Left lung (tissue), 10 donors: ENCODE measurements around the gene HOXB1. TPM values are rescaled to one million over a fixed set of nuclear protein-coding genes. Genes with fewer than 3 reads are reported as not detected.

Experiments
- ATAC-seq: fragments of 200-7000 bp; cut with Tn5 transposase; one replicate; pipeline ENCODE4 v1.9.1; 2020; ENCODE audit warnings: moderate library complexity
- DNase-seq, 4 donors: peaks; one replicate each; pipeline ENCODE4 v3.0.0-alpha.2; 2013 to 2020
- H3K27ac ChIP-seq, 2 donors: fragments of 200-600 bp; sonication (generic) in 1 of 2; one replicate each; pipeline versions ENCODE4 v1.5.0 to v1.8.0; 2020 to 2021
- H3K27me3 ChIP-seq, 2 donors: fragments of 200-600 bp; sonication (generic) in 1 of 2; one replicate each; pipeline versions ENCODE4 v1.5.0 to v1.8.0; 2020 to 2021
- H3K36me3 ChIP-seq, 2 donors: fragments of 200-600 bp; sonication (generic) in 1 of 2; one replicate each; pipeline versions ENCODE4 v1.5.0 to v1.8.0; 2020 to 2021
- H3K4me1 ChIP-seq, 2 donors: fragments of 200-600 bp; one replicate each; pipeline ENCODE4 v1.8.0; 2021
- H3K4me3 ChIP-seq, 2 donors: fragments of 200-600 bp; sonication (generic) in 1 of 2; one replicate each; pipeline versions ENCODE4 v1.5.0 to v1.8.0; 2020 to 2021; ENCODE audit warnings: mild to moderate bottlenecking in 1 of 2
- H3K9me3 ChIP-seq, 2 donors: fragments of 200-600 bp; sonication (generic) in 1 of 2; one replicate each; pipeline versions ENCODE4 v1.5.0 to v1.8.0; 2020 to 2021
- intact Hi-C, 2 donors: fragments of 100-400 bp; cut with DNase I; formaldehyde crosslinking; loops; one replicate each; pipeline versions ENCODE4 v1.11.2 to v1.14.2; 2022
- polyA plus RNA-seq, 6 donors: library from polyadenylated mRNA; unstranded; fragments of 120-200 nt; gene quantifications; one replicate each; pipeline ENCODE4 v1.2.1, GENCODE V29; 2013; ENCODE audit not compliant: insufficient read length in 6 of 6
- total RNA-seq, 2 donors: library from RNA; stranded (reverse); fragmentation: NEBNext Ultra II Directional; extraction: Animal tissue kit (Norgen Biotek cat#: 25700); gene quantifications; one replicate each; pipeline ENCODE4 v1.2.1, GENCODE V29; 2021
- TF ChIP-seq, protein P1 (sequence below), 2 donors: fragments of 200-600 bp; sonication (generic) in 1 of 2; IDR thresholded peaks; one replicate each; pipeline versions ENCODE4 v1.5.0 to v1.8.0; 2021; ENCODE audit warnings: antibody characterized with exemption in 2 of 2
- donor health status: DM: no; HTN: yes; CAD: no.
- donor health status: DM: no; HTN: no; CAD: no.

The HOXB1 gene
- total and polyA plus RNA-seq, 8 donors: 0.09 to 0.39 (median 0.10) TPM; not detected in 3

GRCh38 chr17:48548523-48549280 is 17.9 kb upstream of the HOXB1 start:
- H3K27me3 ChIP-seq: peaks cover 29 to 100% of the 10 kb centered on the region in 2 donors
- intact Hi-C loops: no loop called here

GRCh38 chr17:48547808-48548522 is 17.2 kb upstream of the HOXB1 start:
- H3K4me3 ChIP-seq: peak overlapping the region in 1 of 2 donors; percentile 6
- no peaks in the 10 kb centered on the region for H3K36me3 ChIP-seq
- H3K27ac ChIP-seq: peak overlapping the region; percentile 34 to 86
- peaks cover 33 to 100% of the 10 kb centered on the region in 2 donors for H3K27me3 ChIP-seq
- ATAC-seq (no peak), DNase-seq (peak in 2 of 4 donors; percentile 67 to 84)
- no peaks in the 10 kb centered on the region for H3K9me3 ChIP-seq
- H3K4me1 ChIP-seq: peaks cover 0 to 12% of the 10 kb centered on the region in 2 donors
- TF ChIP-seq, protein P1, sequence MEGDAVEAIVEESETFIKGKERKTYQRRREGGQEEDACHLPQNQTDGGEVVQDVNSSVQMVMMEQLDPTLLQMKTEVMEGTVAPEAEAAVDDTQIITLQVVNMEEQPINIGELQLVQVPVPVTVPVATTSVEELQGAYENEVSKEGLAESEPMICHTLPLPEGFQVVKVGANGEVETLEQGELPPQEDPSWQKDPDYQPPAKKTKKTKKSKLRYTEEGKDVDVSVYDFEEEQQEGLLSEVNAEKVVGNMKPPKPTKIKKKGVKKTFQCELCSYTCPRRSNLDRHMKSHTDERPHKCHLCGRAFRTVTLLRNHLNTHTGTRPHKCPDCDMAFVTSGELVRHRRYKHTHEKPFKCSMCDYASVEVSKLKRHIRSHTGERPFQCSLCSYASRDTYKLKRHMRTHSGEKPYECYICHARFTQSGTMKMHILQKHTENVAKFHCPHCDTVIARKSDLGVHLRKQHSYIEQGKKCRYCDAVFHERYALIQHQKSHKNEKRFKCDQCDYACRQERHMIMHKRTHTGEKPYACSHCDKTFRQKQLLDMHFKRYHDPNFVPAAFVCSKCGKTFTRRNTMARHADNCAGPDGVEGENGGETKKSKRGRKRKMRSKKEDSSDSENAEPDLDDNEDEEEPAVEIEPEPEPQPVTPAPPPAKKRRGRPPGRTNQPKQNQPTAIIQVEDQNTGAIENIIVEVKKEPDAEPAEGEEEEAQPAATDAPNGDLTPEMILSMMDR (IDR thresholded peaks at IDR 0.05): no peak
- intact Hi-C loops: no loop called here

More at GRCh38 chr17:48548523-48549280, 17.9 kb upstream of the HOXB1 start:
- H3K27ac ChIP-seq: peak overlapping the region; percentile 2 to 86
- ATAC-seq: no peak
- H3K4me3 ChIP-seq: no peak overlapping the region
- no peaks in the 10 kb centered on the region for H3K36me3 ChIP-seq
- H3K9me3 ChIP-seq: no peaks in the 10 kb centered on the region
- TF ChIP-seq, protein P1 (IDR thresholded peaks at IDR 0.05): no peak
- no peak for DNase-seq
- H3K4me1 ChIP-seq: peaks cover 0 to 12% of the 10 kb centered on the region in 2 donors

- intact Hi-C loops: no loop called here
- DNase-seq: peak in 2 of 4 donors; percentile 82 to 90
- peaks cover 0 to 15% of the 10 kb centered on the region in 2 donors for H3K4me1 ChIP-seq
- TF ChIP-seq, protein P1 (IDR thresholded peaks at IDR 0.05): no peak
- no peaks in the 10 kb centered on the region for H3K36me3 ChIP-seq
- peak overlapping the region; percentile 34 to 86 for H3K27ac ChIP-seq
- peak overlapping the region in 1 of 2 donors; percentile 6 for H3K4me3 ChIP-seq
- peaks cover 33 to 100% of the 10 kb centered on the region in 2 donors for H3K27me3 ChIP-seq
- no peaks in the 10 kb centered on the region for H3K9me3 ChIP-seq
- no peak for ATAC-seq
Observed at GRCh38 chr17:48546924-48547807, 16.4 kb upstream of the HOXB1 start.

DNA sequence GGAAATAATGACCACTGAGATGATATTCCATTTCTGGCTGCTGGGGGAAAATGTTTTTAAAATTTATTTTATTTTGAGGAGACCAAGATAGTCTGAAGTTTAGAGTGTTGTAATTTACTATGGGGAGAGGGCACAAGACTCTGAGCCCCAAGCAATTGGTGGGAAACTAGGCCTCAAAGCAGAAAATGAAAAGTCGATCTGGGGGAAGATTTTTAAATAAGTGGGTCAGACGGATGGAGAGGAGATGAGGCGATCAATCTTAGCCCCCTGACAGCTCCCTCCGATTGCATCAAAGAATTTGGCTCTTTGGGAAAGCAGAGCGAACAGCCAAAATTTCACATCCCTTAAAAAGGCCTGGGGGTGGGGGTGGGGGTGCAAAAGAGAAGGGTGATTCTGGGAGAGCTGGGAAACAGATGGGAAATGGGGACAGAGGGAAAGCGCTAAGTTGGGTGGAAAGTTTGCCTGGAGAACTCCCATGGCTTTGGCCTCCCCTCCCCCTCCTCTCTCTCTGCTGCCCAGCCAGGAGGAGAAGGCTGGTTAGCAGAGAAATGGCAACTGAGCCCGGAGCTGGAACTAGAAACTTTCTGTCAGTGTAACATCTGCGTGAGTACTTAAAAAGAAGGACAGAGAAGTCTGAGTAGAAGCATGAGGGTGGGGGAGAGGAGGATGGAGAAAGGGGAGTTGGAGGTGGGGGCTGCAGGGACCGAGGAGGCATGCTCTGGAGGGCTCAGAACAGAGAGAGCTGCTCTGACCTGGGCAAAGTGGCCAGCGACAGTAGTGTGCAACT is 15.5 kb upstream of the HOXB1 start:
- intact Hi-C loops: no loop called here
- peaks cover 27 to 100% of the 10 kb centered on the region in 2 donors for H3K27me3 ChIP-seq

More for the DNA sequence above, 15.5 kb upstream of the HOXB1 start:
- H3K4me3 ChIP-seq: no peak overlapping the region
- DNase-seq (peak in 2 of 4 donors; percentile 68 to 80), ATAC-seq (no peak)
- TF ChIP-seq, protein P1 (IDR thresholded peaks at IDR 0.05): no peak
- peaks cover 0 to 16% of the 10 kb centered on the region in 2 donors for H3K4me1 ChIP-seq
- peak overlapping the region; percentile 34 to 86 for H3K27ac ChIP-seq
- no peaks in the 10 kb centered on the region for H3K36me3 ChIP-seq
- no peaks in the 10 kb centered on the region for H3K9me3 ChIP-seq
